Measurements from ENCODE around the gene TNFRSF14. TPM values are rescaled to one million over a fixed set of nuclear protein-coding genes. Genes with fewer than 3 reads are reported as not detected.
"Not testable (repeated sequence)": the region's sequence is repeated elsewhere in the genome, so short reads cannot be mapped to it uniquely, and the experiment has no call there.

The TNFRSF14 gene
- total RNA-seq, 1 experiment from 2014 or later = 0.57 TPM

DNA sequence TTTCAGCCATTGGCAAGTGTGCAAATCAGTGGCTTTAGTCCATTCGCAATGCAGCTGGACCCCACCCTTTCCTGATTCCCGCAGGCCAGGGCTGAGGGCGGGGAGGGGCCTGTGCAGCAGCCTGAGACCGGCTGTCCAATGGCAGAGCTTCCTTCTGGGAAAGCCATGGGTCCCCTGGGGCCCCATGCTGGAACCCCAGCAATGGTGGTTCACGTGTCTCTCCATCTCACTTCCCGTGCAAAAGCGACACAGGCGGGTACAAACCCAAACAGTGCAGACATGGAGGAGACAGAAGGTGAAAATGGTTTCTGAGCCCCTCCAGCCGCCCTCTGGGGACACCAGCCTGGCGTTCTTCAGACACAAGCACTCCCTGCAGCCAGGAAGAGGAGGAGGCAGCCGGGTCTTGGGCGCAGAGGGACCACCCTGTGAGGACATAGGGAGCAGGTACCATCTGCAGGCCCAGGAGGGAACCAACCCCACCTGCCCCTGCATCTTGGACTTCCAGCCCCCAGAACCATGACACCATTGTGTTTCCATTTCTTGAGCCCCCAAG lies 5.8 kb upstream of the TNFRSF14 start:
- not testable (repeated sequence) for H3K4me1 ChIP-seq (ENCODE audit: insufficient read depth, low read length); H2BK5ac ChIP-seq (ENCODE audit: insufficient read length, low read length); H3K27ac Mint-ChIP-seq; H3T11ph ChIP-seq (ENCODE audit: low read length); H3K36me3 Mint-ChIP-seq (ENCODE audit: insufficient read depth in 1 of 3, low read depth in 3 of 3); H3K27me3 Mint-ChIP-seq (ENCODE audit: low read depth); H3K27ac ChIP-seq (ENCODE audit: insufficient read length, low read depth, low read length); H2AK5ac ChIP-seq (ENCODE audit: insufficient read length, low read length); H2AFZ ChIP-seq (ENCODE audit: low read length); H3K56ac ChIP-seq (ENCODE audit: insufficient read length, low read depth, low read length); H3K9ac ChIP-seq (ENCODE audit: extremely low read depth, insufficient read length, low read length); H3K4me3 Mint-ChIP-seq; H4K91ac ChIP-seq (ENCODE audit: insufficient read length, low read depth, low read length); H3K4me2 ChIP-seq (ENCODE audit: insufficient read depth, insufficient read length, low read length); H3K9me3 ChIP-seq (ENCODE audit: control insufficient read depth, low read depth, low read length); H4K5ac ChIP-seq (ENCODE audit: insufficient read length, low read depth, low read length); H2BK120ac ChIP-seq (ENCODE audit: low read depth, low read length, poor library complexity, severe bottlenecking); DNase-seq; H4K8ac ChIP-seq (replicated peaks; ENCODE audit: insufficient read length, low read depth, low read length); H3K27me3 ChIP-seq (ENCODE audit: insufficient read depth, low read length); H4K20me1 ChIP-seq (ENCODE audit: control insufficient read depth, insufficient read depth, insufficient read length); H2BK20ac ChIP-seq (ENCODE audit: low read depth, low read length, poor library complexity, severe bottlenecking); H3K4ac ChIP-seq (ENCODE audit: low read depth, low read length); H2BK15ac ChIP-seq (ENCODE audit: low read depth, low read length); H3K9me3 Mint-ChIP-seq; H2BK12ac ChIP-seq (ENCODE audit: insufficient read length, low read depth, low read length); H3K23ac ChIP-seq (ENCODE audit: insufficient read length, low read depth, low read length); H3K79me1 ChIP-seq (ENCODE audit: insufficient read depth, low read depth, low read length, poor library complexity, severe bottlenecking); H3K18ac ChIP-seq (ENCODE audit: insufficient read length, low read depth, low read length); H3K14ac ChIP-seq (ENCODE audit: insufficient read depth, low read length); H3K79me2 ChIP-seq (ENCODE audit: insufficient read depth, low read length)
- no CpG with 5 or more reads among the region's 12 CpGs for WGBS (ENCODE audit: extremely low coverage, insufficient read length, low lambda C conversion rate)
- H3K4me1 Mint-ChIP-seq = peaks cover 7 to 14% of the 10 kb centered on the region in 2 experiments
- peaks cover 12% of the 10 kb centered on the region for H3K23me2 ChIP-seq (ENCODE audit: insufficient read length, low read depth, low read length, poor library complexity, severe bottlenecking)

DNA sequence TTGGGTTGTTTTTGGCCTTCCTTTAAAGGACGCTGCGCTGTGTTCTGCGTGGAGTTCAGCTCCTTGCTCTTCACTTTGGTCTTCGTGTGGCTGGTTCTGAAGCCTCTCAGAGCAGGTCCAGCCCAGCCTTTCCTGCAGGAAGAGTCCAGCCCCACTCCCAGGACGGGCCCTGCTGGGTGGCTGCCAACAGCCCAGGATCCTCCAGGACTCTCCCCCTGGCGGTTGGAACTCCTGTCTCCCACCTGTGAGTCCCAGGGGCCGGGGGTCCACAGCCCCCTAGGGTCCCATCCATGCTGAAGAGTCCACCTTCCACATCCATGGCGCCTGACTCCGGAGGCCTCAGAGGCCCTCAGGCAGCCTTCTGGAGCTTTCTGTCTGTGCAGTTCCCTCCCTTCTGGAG lies 4.6 kb upstream of the TNFRSF14 start:
- H4K91ac ChIP-seq (ENCODE audit: insufficient read length, low read depth, low read length); H3K4me3 Mint-ChIP-seq; H2BK120ac ChIP-seq (ENCODE audit: low read depth, low read length, poor library complexity, severe bottlenecking); H3K27me3 Mint-ChIP-seq (ENCODE audit: low read depth); H2BK20ac ChIP-seq (ENCODE audit: low read depth, low read length, poor library complexity, severe bottlenecking); H2AK5ac ChIP-seq (ENCODE audit: insufficient read length, low read length); H4K8ac ChIP-seq (replicated peaks; ENCODE audit: insufficient read length, low read depth, low read length); H3K14ac ChIP-seq (ENCODE audit: insufficient read depth, low read length); H3K27ac Mint-ChIP-seq; H2BK5ac ChIP-seq (ENCODE audit: insufficient read length, low read length); H3K4me2 ChIP-seq (ENCODE audit: insufficient read depth, insufficient read length, low read length); H3K79me2 ChIP-seq (ENCODE audit: insufficient read depth, low read length); H3K23ac ChIP-seq (ENCODE audit: insufficient read length, low read depth, low read length); H3K56ac ChIP-seq (ENCODE audit: insufficient read length, low read depth, low read length); H2AFZ ChIP-seq (ENCODE audit: low read length); H3K9me3 Mint-ChIP-seq; H3K79me1 ChIP-seq (ENCODE audit: insufficient read depth, low read depth, low read length, poor library complexity, severe bottlenecking); H3K9me3 ChIP-seq (ENCODE audit: control insufficient read depth, low read depth, low read length); H3K23me2 ChIP-seq (ENCODE audit: insufficient read length, low read depth, low read length, poor library complexity, severe bottlenecking); H2BK15ac ChIP-seq (ENCODE audit: low read depth, low read length); H3K18ac ChIP-seq (ENCODE audit: insufficient read length, low read depth, low read length); H4K5ac ChIP-seq (ENCODE audit: insufficient read length, low read depth, low read length); H3K4me1 ChIP-seq (ENCODE audit: insufficient read depth, low read length); H3K4ac ChIP-seq (ENCODE audit: low read depth, low read length); H2BK12ac ChIP-seq (ENCODE audit: insufficient read length, low read depth, low read length); H3T11ph ChIP-seq (ENCODE audit: low read length); H4K20me1 ChIP-seq (ENCODE audit: control insufficient read depth, insufficient read depth, insufficient read length); H3K27ac ChIP-seq (ENCODE audit: insufficient read length, low read depth, low read length); H3K9ac ChIP-seq (ENCODE audit: extremely low read depth, insufficient read length, low read length); DNase-seq; H3K27me3 ChIP-seq (ENCODE audit: insufficient read depth, low read length); H3K36me3 Mint-ChIP-seq (ENCODE audit: insufficient read depth in 1 of 3, low read depth in 3 of 3): not testable (repeated sequence)
- peaks cover 14 to 19% of the 10 kb centered on the region in 2 experiments for H3K4me1 Mint-ChIP-seq
- no CpG with 5 or more reads among the region's 9 CpGs for WGBS (ENCODE audit: extremely low coverage, insufficient read length, low lambda C conversion rate)
